ENCODE data around the gene CST5. TPM values are rescaled to one million over a fixed set of nuclear protein-coding genes. Genes with fewer than 3 reads are reported as not detected.
"Not testable (repeated sequence)": the region's sequence is repeated elsewhere in the genome, so short reads cannot be mapped to it uniquely, and the experiment has no call there.

CST5 gene
- polyA plus RNA-seq, 1 donor from 2014 or later: not detected

DNA sequence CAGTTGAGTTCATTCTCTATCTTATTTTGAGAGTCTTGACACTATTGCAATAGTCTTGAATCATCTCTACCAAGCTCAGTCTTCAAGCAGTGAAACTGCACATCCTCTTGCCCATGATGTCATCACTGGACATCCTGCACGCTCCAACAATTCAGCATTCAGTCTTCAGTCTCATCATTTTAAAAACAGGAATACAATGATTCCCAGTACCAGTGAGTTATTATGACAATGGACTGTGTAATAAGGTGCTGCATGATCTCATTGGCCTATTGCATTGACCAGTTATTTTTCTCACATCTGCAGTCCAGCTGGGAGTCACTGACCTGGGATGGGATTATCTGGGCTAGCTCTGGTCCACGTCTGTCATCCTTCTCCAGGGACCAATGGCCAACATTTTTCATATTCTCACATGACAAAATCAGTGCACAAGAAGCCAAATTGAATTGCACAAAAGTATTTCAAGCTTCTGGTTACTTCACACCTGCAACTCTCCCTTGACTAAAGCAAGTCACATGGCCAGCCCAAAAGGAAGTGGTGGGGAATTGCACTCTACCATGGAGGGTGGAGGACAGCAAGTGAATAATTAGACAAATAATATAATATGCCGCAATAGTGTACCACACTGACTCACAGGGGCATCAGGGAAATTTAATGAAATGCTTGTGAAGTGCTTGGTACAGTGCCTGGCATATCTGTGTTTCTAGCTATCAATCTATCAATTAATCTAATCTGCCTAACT lies 46.6 kb downstream of the CST5 start:
- Mint-ChIP-seq H3K27ac (no peak overlapping the region), H3K36me3 (no peaks in the 10 kb centered on the region)

GRCh38 chr20:23831961-23832360 lies 47.6 kb downstream of the CST5 start:
- H3K4me3 Mint-ChIP-seq, H3K9me3 Mint-ChIP-seq, H3K4me1 Mint-ChIP-seq, H3K27ac Mint-ChIP-seq, H3K27me3 Mint-ChIP-seq, H3K36me3 Mint-ChIP-seq: not testable (repeated sequence)

More for the DNA sequence above, 46.6 kb downstream of the CST5 start:
- no peak overlapping the region for H3K4me3 Mint-ChIP-seq
- peaks cover 2% of the 10 kb centered on the region for H3K27me3 Mint-ChIP-seq
- no peaks in the 10 kb centered on the region for H3K4me1 Mint-ChIP-seq
- H3K9me3 Mint-ChIP-seq: peaks cover 0 to 5% (median 3%) of the 10 kb centered on the region in 3 donors

DNA sequence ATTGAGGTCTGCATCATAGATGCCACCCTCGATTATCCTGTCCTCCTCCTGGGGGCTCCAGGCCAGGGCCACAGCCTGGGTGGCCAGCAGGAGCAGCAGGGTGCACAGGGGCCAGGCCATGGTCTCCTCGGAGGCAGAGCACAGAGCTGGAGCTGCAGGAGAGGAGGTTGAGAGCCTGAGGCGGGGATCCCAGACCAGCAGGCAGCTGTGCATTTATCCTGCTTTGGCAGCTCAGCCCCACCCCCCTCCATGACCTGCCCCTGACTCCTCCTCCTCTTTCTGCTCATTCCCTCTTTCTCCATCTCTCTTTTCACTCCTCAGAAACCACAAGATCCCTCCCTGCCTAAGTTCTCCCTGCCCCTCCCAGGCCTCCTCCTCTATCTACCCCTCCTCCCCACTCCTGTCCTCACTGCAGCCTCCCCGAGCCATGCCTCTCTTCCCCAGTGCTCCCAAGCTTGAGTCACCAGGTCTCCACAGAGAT lies 53.0 kb downstream of the CST5 start, which contains the start of gene CST2:
TSS of gene CST2 (minus strand) at position 189 of the 481 bp plus-strand sequence. CDS start at position 120, 69 bp downstream.
- Mint-ChIP-seq H3K27ac (no peak within 1 kb of the TSS), H3K4me1 (no peaks in the 10 kb centered on the region), H3K9me3 (no peaks in the 10 kb centered on the region), H3K36me3 (no peaks in the 10 kb centered on the region), H3K27me3 (peaks cover 3% of the 10 kb centered on the region), H3K4me3 (peak within 1 kb of the TSS in 1 of 4 donors; percentile 74)

Other genes starting within 250 kb of the CST5 start
- gene CST3, start 241.8 kb downstream of the CST5 start, polyA plus RNA-seq: 5.9 TPM
- gene CST4, start 190.7 kb downstream of the CST5 start, polyA plus RNA-seq: not detected
- not detected for gene CST1, start 128.8 kb downstream of the CST5 start, polyA plus RNA-seq
- gene CST2, start 53.0 kb downstream of the CST5 start, polyA plus RNA-seq: not detected
- gene GGTLC1, start 109.0 kb upstream of the CST5 start, polyA plus RNA-seq: not detected

All from IgD-negative memory B cell (primary cell).